AG09309 (cell line): ENCODE results near the gene ABHD18.
"Not testable (repeated sequence)": the region's sequence is repeated elsewhere in the genome, so short reads cannot be mapped to it uniquely, and the experiment has no call there.

Experiments
- DNase-seq: peaks from one replicate; pipeline ENCODE4 v3.0.0-alpha.2; 2010; ENCODE audit warnings: low read depth
- H3K4me3 ChIP-seq: 2 replicates; pipeline ENCODE4 v1.5.1; 2011; ENCODE audit warnings: mild to moderate bottlenecking, low read depth, low read length, moderate library complexity; ENCODE audit not compliant: control insufficient read depth
- CTCF ChIP-seq: IDR thresholded peaks from 2 replicates; pipeline ENCODE4 v1.5.1; 2011; ENCODE audit warnings: mild to moderate bottlenecking, low read depth, low read length, inconsistent platforms; ENCODE audit not compliant: insufficient read depth, control insufficient read depth; ENCODE audit errors: missing control alignments

The ABHD18 gene

GRCh38 chr4:127965062-127965802, at the start of gene ABHD18, which contains the start of gene MFSD8:
Gene ABHD18 (plus strand): TSS chr4:127965406. CDS start chr4:127982956, 17,550 bp downstream.
Gene MFSD8 (minus strand): TSS chr4:127965173. CDS start chr4:127965133, 40 bp downstream.
- peak within 1 kb of the TSS; percentile 89 for H3K4me3 ChIP-seq
- DNase-seq, result peak; percentile 96
- peak; percentile 45 for TF ChIP-seq CTCF

DNA sequence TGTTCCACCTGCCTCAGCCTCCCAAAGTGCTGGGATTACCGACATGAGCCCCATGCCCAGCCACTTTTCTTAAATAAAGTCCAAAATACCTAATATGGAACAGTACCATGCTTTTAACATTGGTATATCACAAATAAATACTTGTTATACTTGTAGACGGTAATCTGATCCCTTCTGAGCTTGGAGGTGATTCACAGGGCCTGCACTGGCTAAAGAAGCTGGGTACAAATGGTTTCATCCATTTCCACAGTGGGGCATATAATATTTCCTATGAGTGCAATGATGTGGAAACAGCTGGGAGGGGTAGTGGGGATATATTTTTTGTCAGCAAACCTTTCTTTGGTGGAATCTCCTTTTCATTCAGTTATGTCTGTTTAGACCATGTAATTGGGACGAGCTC, 48.7 kb upstream of the ABHD18 start:
- no peak for TF ChIP-seq CTCF
- no peak overlapping the region for H3K4me3 ChIP-seq
- no peak for DNase-seq

DNA sequence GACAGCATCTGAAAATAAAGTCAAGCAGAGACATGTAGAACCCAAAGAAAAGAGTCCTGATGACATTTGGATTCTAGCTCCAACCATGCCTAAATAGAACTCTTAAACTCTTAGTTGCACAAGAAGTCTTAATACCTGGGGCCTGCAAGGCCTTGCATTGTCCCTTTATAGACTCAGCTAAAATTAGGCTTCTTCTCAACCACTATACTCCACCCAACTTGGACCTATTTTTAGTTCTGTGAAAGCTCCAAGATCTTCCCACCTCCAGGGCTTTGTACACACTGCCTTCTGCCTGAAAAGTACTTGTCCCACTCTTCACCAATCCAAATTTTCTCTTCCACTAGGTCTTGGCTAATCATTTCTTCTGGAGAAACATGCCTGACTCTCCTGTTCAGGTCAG, 48.1 kb upstream of the ABHD18 start:
- TF ChIP-seq CTCF, result no peak
- no peak overlapping the region for H3K4me3 ChIP-seq
- no peak for DNase-seq

DNA sequence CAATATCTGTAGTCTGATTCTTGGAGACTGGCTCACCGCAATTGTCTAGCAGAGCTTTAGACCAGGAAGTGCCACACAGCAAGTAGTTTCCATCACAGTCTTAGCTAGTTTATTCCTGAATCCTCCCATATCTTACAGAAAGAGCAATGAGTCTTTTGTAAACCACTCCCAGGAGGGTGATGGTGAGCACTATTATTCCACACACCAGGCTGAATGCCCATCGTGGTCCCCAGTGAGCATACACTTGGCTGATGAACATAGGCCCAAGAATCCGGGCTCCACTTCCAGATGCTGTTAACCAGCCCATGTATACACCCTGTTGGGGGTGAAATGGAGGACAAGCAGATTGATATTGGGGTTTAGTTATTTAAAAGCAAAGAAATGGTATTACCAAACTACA, 44.7 kb upstream of the ABHD18 start:
- no peak for DNase-seq
- TF ChIP-seq CTCF, result no peak
- H3K4me3 ChIP-seq, result no peak overlapping the region

DNA sequence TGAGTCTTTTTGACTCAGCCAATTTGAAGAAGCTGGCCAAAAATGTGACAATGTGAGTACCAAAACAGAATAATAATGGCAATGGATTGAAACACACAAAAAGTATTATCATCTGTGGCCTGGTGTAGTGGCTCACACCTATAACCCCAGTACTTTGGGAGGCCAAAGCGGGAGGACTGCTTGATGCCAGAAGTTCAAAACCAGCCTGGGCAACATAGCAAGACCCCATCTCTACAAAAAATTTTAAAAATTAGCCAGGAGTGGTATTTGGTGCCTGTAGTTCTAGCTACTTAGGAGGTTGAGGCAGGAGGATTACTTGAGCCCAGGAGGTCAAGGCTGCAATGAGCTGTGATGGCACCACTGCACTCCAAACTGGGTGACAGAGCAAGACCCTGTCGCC, 43.0 kb upstream of the ABHD18 start:
- H3K4me3 ChIP-seq, result no peak overlapping the region
- DNase-seq, result no peak
- no peak for TF ChIP-seq CTCF

DNA sequence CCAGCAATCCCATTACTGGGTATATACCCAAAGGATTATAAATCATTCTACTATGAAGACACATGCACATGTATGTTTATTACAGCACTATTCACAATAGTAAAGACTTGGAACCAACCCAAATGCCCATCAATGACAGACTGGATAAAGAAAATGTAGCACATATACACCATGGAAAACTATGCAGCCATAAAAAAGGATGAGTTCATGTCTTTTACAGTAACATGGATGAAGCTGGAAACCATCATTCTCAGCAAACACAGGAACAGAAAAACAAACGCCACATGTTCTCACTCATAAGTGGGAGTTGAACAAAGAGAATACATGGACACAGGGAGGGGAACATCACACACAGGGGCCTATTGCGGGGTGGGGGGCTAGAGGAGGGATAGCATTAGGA, 39.5 kb upstream of the ABHD18 start:
- H3K4me3 ChIP-seq, DNase-seq: not testable (repeated sequence)

- DNase-seq, result no peak
- no peak for TF ChIP-seq CTCF
- H3K4me3 ChIP-seq, result no peak overlapping the region
These were observed 35.0 kb upstream of the ABHD18 start for GRCh38 chr4:127930175-127930574.

- H3K4me3 ChIP-seq, DNase-seq: not testable (repeated sequence)
These were observed 33.4 kb upstream of the ABHD18 start for GRCh38 chr4:127931836-127932235.
